HG03558 (cell line): ENCODE measurements around the gene FUOM.
"Not testable (repeated sequence)": the region's sequence is repeated elsewhere in the genome, so short reads cannot be mapped to it uniquely, and the experiment has no call there.

ENCODE experiments used
- ATAC-seq: cut with Tn5 transposase; IDR thresholded peaks from one replicate; pipeline ENCODE4 v1.9.1; 2021; ENCODE audit warnings: moderate number of reproducible peaks; ENCODE audit not compliant: unreplicated experiment; ENCODE audit errors: extremely low read depth

FUOM gene

GRCh38 chr10:133370030-133370786 is 12.4 kb upstream of the FUOM start:
- ATAC-seq, result no peak

GRCh38 chr10:133368153-133368552 is 10.3 kb upstream of the FUOM start:
- ATAC-seq, result no peak

GRCh38 chr10:133367461-133367860 is 9.6 kb upstream of the FUOM start:
- ATAC-seq, result not testable (repeated sequence)

DNA sequence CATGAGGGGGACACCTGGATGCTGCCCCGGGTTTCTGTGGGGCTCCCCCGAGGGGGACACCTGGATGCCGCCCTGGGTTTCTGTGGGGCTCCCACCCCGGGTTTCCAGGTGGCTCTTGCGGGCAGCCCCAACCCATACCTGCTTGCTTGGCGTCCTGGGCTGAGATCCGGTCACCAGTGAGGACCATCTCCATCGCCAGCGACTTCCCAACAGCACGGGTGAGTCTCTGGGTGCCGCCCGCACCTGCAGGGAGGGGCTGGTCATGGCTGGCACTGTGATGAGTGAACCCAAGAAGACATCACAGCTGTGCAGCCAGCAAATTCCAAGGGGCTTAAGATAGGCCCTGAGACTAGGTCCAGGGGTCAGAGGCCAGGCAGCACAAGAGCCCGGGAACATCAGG is 8.9 kb upstream of the FUOM start:
- ATAC-seq, result no peak

DNA sequence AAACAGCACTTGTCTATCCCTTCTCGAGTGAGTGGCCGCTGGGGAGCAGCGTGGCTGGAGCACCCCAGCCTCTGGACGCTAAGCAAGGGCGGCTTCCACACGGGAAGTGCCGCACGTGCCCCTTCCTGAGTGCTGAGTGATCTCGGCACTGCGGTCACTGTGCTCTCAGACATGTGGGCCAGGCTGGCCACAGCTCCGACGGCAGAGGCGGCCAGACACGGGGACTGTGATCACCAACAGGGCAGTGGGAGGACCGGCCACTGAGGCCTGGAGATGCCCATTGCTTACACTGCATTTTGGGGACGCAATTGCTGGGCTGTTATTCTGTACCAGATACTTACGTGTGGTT is 8.3 kb upstream of the FUOM start:
- no peak for ATAC-seq

- ATAC-seq, result no peak
These were observed 7.8 kb upstream of the FUOM start for GRCh38 chr10:133365461-133366129.

GRCh38 chr10:133364645-133365431 is 7.0 kb upstream of the FUOM start:
- no peak for ATAC-seq

DNA sequence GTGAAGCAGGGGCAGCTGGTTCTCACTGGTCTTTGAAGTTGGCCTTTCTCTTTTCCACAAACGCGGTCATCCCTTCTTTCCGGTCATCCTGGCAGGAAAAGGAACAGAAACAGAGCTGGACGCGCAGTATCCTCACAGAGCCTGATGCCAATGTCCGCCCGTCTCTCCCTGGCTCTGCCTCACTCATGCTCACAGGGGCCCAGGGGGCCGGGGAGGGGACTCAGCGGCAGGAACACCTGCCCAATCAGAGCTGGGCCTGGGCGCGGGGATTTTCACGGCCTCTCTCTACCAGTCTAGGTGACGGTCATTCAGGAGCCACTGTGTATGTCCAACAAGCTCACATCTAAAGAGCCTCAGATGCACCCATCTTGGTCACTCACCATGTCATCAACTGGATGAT is 5.0 kb upstream of the FUOM start:
- ATAC-seq, result no peak

DNA sequence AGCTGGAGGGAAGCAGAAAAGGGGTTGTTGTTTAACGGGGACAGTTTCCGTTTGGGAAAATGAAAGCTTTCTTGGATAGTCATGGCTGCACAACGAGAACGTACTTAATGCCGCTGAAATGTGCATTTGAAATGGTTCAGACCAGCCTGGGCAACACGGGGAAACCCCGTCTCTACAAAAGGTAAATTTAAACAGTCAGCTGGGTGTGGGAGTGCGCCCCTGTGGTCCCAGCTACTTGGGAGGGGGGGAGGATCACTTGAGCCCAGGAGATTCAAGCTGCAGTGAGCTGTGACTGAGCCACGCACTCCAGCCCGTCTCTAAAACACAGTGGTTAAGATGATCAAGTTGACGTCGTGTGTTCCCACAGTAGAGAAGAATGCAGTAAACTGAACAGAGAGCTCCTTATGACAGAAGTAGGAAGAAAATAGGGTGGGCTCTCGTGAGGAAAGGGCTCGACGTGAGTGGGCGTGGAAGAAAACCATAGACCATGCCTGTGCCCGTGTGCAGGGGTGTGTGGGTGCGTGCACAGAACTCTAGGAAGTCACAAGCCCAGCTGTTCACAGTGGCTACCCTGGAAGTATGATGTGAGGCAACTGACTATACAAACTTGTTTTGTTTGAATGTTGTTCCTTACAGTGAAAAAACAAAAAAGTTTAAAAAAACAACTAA is 4.1 kb upstream of the FUOM start:
- no peak for ATAC-seq

GRCh38 chr10:133361227-133361626 is 3.4 kb upstream of the FUOM start:
- no peak for ATAC-seq

DNA sequence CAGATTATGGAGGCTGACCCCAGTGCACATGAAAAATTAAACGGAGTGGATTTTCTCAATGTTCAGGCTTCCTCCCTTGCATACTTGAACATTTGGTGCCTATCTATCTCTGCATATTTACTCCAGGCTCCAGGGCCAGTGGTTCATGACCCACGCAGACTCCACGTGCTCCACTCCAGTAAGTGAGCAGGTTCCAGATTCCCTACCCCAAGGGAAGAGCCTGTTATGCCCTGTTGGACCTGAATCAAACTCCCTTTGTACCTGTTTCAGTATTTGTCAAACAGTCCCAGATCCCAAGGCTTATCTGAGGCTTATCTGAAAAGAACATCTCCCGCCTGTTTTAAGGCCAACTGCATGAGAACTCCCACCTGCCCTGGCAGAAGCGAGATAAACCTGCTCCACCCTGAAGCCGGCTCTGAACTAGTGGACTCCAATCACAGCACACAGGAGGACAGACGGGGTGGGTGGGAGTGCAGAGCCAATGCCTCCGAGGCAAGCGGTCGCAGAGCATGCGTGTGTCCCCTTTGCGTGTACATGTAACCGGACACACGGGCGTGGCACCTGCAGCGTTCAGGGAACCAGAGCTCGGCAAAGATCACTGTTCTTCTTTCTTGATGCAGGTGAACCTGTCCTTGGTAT is 2.3 kb upstream of the FUOM start:
- ATAC-seq, result no peak

GRCh38 chr10:133359554-133359971 is 1.7 kb upstream of the FUOM start:
- ATAC-seq, result no peak

DNA sequence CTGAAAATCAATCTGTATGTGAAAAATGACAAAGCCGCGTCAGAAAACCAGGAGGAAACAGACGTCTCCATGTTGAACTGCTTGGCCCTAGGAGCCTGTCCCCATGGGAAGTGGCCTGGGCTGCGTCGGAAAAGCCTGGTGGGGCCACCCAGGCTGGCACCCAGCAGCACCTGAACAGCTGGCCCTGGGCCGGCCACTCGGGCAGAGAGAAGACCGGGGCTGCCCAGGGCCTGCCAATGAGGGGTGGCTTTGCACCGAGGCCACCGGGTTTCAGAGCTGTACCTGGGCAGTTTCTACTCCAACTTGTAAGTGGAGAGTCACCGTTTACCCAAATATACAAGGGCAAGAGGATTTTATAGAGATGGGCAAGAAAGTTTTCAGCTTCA is 1.1 kb upstream of the FUOM start:
- no peak for ATAC-seq

DNA sequence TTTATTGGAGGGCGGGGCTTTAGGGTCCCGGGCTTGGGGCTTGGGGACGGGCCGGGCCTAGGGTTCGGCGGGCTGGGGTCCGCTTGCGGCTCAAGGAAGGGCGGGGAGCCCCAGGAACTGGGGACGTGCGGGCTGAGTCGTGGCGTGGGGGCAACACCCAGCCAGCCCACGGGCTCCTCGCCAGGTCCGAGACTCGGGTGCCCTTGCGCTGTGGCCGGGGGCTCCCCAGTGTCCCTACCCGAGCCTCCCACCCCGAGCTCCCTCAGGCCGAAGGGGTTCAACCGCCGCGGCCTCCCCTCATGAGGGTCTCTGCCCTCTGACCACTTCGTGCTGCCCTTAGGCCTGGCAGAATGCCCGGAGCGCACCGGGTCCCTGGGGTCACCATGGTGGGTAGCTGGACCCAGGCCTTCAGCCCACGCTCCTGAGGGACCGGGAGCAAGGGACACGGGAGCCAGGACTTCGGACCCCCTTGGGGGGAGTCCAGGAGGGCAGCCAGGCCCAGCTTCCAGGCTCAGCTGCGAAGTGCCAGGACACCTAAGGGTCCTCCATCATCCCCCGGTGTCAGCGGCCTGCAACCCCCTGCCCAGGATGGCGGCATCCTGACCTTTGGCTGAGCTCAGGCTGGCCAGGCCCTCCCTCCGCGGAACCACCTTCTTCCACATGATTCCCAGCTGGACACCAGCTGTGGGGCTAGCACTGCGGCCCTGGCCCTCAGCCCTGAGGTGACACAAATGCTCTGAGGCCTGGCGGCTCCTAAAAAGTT is 524 bp upstream of the FUOM start:
- no peak for ATAC-seq

DNA sequence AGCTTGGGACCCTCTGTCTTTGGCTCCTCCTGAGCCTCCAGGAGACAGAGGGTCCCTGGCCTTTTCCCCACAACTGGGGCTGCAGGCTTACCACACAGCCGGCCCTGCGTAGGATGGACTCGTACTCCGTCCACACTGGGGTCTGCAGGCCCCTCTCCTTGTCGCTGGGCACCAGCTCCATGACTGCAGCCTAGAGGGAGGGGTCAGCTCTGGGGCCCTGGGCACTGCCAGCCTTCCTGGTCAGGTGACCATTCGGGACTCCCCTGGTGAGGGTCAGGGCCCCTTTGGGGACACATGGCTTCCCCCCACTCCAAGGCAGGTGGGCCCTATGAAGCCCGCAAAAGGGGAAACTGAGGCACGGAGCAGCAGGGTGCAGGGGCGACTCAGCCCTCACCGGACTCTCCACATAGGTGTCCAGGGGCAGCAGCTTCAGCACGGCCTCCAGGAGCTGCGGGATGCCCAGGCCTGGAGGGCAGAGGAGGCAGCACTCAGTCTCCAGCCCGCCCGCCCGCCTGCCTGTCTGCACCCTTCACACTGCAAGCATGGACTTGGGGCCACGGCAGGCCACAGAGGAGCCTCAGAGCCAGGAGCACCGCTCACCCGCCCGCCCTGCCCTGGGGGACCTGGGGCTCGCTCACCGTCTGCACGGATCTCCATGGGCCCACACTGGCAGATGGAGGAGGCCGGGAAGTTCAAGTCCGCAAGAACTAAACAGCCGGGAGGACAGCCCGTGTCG is 1.1 kb downstream of the FUOM start:
- ATAC-seq, result no peak

- no peak for ATAC-seq
These were observed 1.8 kb downstream of the FUOM start for GRCh38 chr10:133355991-133356390.

DNA sequence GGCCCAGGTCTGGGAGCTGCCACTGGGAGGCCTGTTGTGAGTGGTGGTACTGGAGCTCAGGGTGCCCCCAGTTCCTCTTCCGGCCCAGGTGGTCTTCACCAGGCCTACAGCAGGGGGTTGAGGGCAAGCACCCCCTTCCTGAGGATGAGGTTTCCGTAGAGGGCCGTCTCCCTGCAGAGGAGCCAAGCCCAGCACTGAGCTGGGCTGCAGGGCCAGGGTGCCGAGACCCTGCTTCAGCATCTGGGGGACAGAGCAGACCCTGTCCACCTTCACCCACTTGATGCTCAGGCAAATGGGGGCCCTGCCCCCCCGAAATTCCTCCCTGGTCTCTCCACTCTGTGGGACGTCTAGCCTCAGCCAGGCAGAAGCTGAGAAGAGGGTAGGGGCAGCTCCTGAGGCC is 2.6 kb downstream of the FUOM start:
- no peak for ATAC-seq

GRCh38 chr10:133354672-133355240 is 3.1 kb downstream of the FUOM start:
- no peak for ATAC-seq
